ENCODE measurements around the gene HDAC11. TPM values are rescaled to one million over a fixed set of nuclear protein-coding genes. Genes with fewer than 3 reads are reported as not detected.
A peak's percentile ranks its signal among the peaks of the same experiment; 100 is the strongest.

The HDAC11 gene
- total RNA-seq, 1 experiment from 2014 or later = 7.0 TPM

- Histone ChIP-seq H3K27me3 (ENCODE audit: insufficient read depth, low read length) (no peaks in the 10 kb centered on the region; the same call in 1 of the 2 replicates), H3K9me3 (ENCODE audit: control insufficient read depth, low read depth, low read length) (no peaks in the 10 kb centered on the region), H3K4me2 (ENCODE audit: insufficient read depth, insufficient read length, low read length) (peak overlapping the region; percentile 55), H3K23ac (ENCODE audit: insufficient read length, low read depth, low read length) (no peak overlapping the region), H3K27ac (ENCODE audit: insufficient read length, low read depth, low read length) (no peak overlapping the region), H3K79me1 (ENCODE audit: insufficient read depth, low read depth, low read length, poor library complexity, severe bottlenecking) (no peaks in the 10 kb centered on the region), H3T11ph (ENCODE audit: low read length) (no peak overlapping the region), H4K8ac (replicated peaks; ENCODE audit: insufficient read length, low read depth, low read length) (no peak overlapping the region), H2BK20ac (ENCODE audit: low read depth, low read length, poor library complexity, severe bottlenecking) (no peak overlapping the region), H2BK5ac (ENCODE audit: insufficient read length, low read length) (no peak overlapping the region), H3K18ac (ENCODE audit: insufficient read length, low read depth, low read length) (no peak overlapping the region), H4K20me1 (ENCODE audit: control insufficient read depth, insufficient read depth, insufficient read length) (no peaks in the 10 kb centered on the region), H2AFZ (ENCODE audit: low read length) (no peak overlapping the region), H2BK15ac (ENCODE audit: low read depth, low read length) (no peak overlapping the region), H2BK12ac (ENCODE audit: insufficient read length, low read depth, low read length) (no peak overlapping the region), H3K56ac (ENCODE audit: insufficient read length, low read depth, low read length) (no peak overlapping the region), H4K5ac (ENCODE audit: insufficient read length, low read depth, low read length) (no peak overlapping the region), H3K4me1 (ENCODE audit: insufficient read depth, low read length) (peaks cover 4% of the 10 kb centered on the region; the same call in 1 of the 2 replicates), H3K4ac (ENCODE audit: low read depth, low read length) (no peak overlapping the region), H2AK5ac (ENCODE audit: insufficient read length, low read length) (no peak overlapping the region), H2BK120ac (ENCODE audit: low read depth, low read length, poor library complexity, severe bottlenecking) (no peak overlapping the region), H3K14ac (ENCODE audit: insufficient read depth, low read length) (no peak overlapping the region), H3K9ac (ENCODE audit: extremely low read depth, insufficient read length, low read length) (peak overlapping the region; percentile 36), H4K91ac (ENCODE audit: insufficient read length, low read depth, low read length) (no peak overlapping the region), H3K23me2 (ENCODE audit: insufficient read length, low read depth, low read length, poor library complexity, severe bottlenecking) (peaks cover 3% of the 10 kb centered on the region), H3K79me2 (ENCODE audit: insufficient read depth, low read length) (no peaks in the 10 kb centered on the region)
- peaks cover 0 to 5% (median 0%) of the 10 kb centered on the region in 3 experiments; a peak in 4 of 7 replicates for H3K36me3 Mint-ChIP-seq (ENCODE audit: insufficient read depth in 1 of 3, low read depth in 3 of 3)
- H3K4me1 Mint-ChIP-seq = peaks cover 22 to 41% of the 10 kb centered on the region in 2 experiments
- TF ChIP-seq CTCF (conservative IDR thresholded peaks at IDR 0.05) = no peak
- peak overlapping the region; percentile 79 to 89 for H3K4me3 Mint-ChIP-seq
- no CpG with 5 or more reads among the region's 13 CpGs for WGBS (ENCODE audit: extremely low coverage, insufficient read length, low lambda C conversion rate)
- DNase-seq = no peak
- peak overlapping the region; percentile 65 to 96 (median 89); a peak in 5 of 7 replicates for H3K27ac Mint-ChIP-seq
- no peaks in the 10 kb centered on the region for H3K9me3 Mint-ChIP-seq
- peaks cover 40% of the 10 kb centered on the region for H3K27me3 Mint-ChIP-seq (ENCODE audit: low read depth)
Observed at GRCh38 chr3:13479332-13479581, 849 bp upstream of the HDAC11 start.

Data from H9 (cell line).